Muscle layer of colon (tissue), 2 donors: ENCODE results near the gene ST3GAL2.
A peak's percentile ranks its signal among the peaks of the same experiment; 100 is the strongest.
"Not testable (repeated sequence)": the region's sequence is repeated elsewhere in the genome, so short reads cannot be mapped to it uniquely, and the experiment has no call there.

Experiments used
- H3K27ac ChIP-seq: one replicate; pipeline ENCODE4 v1.7.0; 2013; ENCODE audit warnings: low read depth, mild to moderate bottlenecking, low read length, moderate library complexity
- H3K27me3 ChIP-seq, 2 donors: one replicate each; pipeline ENCODE4 v1.7.0; 2013; ENCODE audit warnings: low read length in 2 of 2, mild to moderate bottlenecking in 2 of 2; ENCODE audit not compliant: insufficient read depth in 2 of 2, control insufficient read depth in 1 of 2
- H3K36me3 ChIP-seq: one replicate; pipeline ENCODE4 v1.7.0; 2013; ENCODE audit warnings: mild to moderate bottlenecking, low read length; ENCODE audit not compliant: insufficient read depth
- H3K4me1 ChIP-seq: one replicate; pipeline ENCODE4 v1.7.0; 2013; ENCODE audit warnings: mild to moderate bottlenecking, low read length; ENCODE audit not compliant: insufficient read depth
- H3K4me3 ChIP-seq, 2 donors: one replicate each; pipeline ENCODE4 v1.7.0; 2013; ENCODE audit warnings: low read length in 2 of 2, low read depth in 1 of 2, mild to moderate bottlenecking in 1 of 2, moderate library complexity in 1 of 2
- H3K9ac ChIP-seq: one replicate; pipeline ENCODE4 v1.7.0; 2013; ENCODE audit warnings: low read length
- H3K9me3 ChIP-seq: one replicate; pipeline ENCODE4 v1.7.0; 2013; ENCODE audit warnings: mild to moderate bottlenecking, low read length
- donor health status: abdominal sarcoma.
- donor health status: Adenocarcinoma of cecum.

The ST3GAL2 gene

DNA sequence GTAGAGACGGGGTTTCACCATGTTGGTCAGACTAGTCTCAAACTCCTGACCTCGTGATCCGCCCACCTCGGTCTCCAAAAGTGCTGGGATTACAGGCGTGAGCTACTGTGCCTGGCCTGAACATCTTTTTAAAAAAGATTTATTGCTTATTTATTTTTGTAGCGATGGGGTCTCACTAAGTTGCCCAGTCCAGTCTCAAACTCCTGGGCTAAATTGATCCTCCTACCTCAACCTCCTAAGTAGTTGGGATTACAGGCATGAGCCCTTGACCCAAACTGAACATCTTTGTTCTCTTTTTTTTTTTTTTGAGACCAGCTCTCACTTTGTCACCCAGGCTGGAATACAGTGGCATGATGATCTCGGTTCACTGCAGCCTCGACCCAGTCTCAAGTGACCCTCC lies 64.7 kb downstream of the ST3GAL2 start:
- no peak overlapping the region for H3K9ac ChIP-seq
- no peaks in the 10 kb centered on the region for H3K4me1 ChIP-seq
- H3K27ac ChIP-seq: no peak overlapping the region
- no peaks in the 10 kb centered on the region for H3K9me3 ChIP-seq
- no peak overlapping the region for H3K4me3 ChIP-seq
- peaks cover 42% of the 10 kb centered on the region for H3K36me3 ChIP-seq
- no peaks in the 10 kb centered on the region for H3K27me3 ChIP-seq

DNA sequence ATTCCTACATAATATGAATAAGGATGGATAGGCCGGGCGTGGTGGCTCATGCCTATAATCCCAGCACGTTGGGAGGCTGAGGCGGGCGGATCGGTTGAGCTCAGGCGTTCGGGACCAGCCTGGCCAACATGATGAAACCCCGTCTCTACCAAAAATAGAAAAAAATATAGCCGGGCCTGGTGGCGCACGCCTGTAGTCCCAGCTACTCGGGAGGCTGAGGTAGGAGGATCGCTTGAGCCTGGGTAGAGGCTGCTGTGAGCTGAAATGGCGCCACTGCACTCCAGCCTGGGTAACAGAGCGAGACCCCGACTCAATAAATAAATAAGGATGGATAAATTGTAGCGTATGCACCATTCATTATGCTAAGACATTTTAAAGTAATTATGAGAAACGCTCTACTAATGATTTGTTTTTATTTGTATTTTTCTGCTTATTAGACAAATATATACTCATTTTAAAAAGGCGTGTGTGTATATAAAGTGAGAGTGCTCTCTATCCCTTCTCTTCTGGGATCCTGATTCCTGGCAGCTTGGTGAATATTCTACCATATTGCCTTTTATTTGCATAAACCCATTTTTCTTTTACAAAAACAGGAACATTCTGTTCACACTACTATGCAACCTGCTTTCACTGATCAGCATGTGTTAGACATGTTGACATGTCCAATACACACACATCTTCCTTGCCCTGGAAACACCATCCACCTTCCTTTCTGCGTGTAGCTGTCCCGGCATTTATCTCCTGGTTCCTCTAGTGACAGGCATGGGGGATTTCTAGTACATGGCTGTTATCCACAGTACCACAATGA lies 65.8 kb downstream of the ST3GAL2 start:
- Histone ChIP-seq H3K27ac (no peak overlapping the region), H3K4me3 (no peak overlapping the region), H3K9ac (no peak overlapping the region), H3K9me3 (no peaks in the 10 kb centered on the region), H3K4me1 (no peaks in the 10 kb centered on the region), H3K27me3 (no peaks in the 10 kb centered on the region), H3K36me3 (peaks cover 42% of the 10 kb centered on the region)

DNA sequence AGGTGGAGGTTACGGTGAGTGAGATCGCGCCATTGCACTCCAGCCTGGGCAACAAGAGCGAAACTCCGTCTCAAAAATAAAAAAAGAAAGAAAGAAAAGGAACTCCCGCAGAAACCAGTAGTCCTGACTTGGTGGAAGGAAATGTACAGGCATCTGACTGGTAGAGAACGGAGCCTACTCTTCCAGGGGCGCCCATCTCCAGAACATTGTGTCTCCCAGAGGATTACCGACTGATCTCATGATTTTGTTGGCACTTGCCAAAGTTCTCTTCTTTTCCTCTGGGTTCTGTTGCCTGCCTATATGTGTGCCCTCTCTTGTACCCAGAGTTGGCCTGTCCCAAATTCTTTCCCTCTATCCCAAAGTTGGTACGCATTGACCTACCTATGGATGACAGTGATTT lies 68.0 kb downstream of the ST3GAL2 start:
- Histone ChIP-seq H3K9ac (no peak overlapping the region), H3K27ac (no peak overlapping the region), H3K27me3 (no peaks in the 10 kb centered on the region), H3K4me3 (no peak overlapping the region), H3K9me3 (no peaks in the 10 kb centered on the region), H3K4me1 (no peaks in the 10 kb centered on the region), H3K36me3 (peaks cover 47% of the 10 kb centered on the region)

DNA sequence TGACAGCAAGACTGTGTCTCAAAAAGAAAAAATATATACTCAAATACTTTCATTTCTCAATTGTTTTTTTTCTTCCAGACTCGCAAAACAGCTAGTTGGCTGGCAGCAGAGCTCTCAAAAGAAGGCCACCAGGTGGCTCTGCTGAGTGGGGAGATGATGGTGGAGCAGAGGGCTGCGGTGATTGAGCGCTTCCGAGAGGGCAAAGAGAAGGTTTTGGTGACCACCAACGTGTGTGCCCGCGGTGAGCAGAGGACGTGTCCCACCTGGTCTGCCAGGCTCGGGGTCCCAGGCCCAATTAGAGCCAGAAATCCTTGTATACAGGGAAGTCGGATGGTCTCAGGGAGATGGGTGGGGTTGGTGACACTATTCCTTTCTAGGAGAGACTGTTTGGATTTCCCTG lies 68.8 kb downstream of the ST3GAL2 start:
- H3K27ac ChIP-seq, H3K9ac ChIP-seq, H3K9me3 ChIP-seq, H3K27me3 ChIP-seq, H3K4me3 ChIP-seq, H3K4me1 ChIP-seq: not testable (repeated sequence)
- peaks cover 50% of the 10 kb centered on the region for H3K36me3 ChIP-seq

DNA sequence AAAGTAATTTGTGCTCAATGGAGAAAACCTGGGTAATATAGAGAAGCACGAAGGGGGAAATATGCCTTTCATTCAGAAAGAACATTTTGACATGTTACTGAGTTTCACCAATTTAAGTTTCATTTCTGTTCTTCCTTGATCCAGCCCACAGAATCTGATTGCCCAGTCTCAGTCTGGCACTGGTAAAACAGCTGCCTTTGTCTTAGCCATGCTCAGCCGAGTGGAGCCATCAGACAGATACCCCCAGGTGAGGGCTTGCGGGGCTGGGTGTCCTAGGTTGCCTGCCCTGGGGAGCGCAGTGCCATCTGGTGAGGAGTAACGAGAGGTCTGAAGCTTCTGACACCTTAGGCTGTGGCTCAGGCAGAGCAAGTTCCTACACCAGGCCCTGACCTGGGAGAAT lies 74.5 kb downstream of the ST3GAL2 start:
- Histone ChIP-seq H3K36me3 (peaks cover 59% of the 10 kb centered on the region), H3K27me3 (no peaks in the 10 kb centered on the region), H3K4me3 (no peak overlapping the region), H3K9ac (no peak overlapping the region), H3K9me3 (no peaks in the 10 kb centered on the region), H3K4me1 (no peaks in the 10 kb centered on the region), H3K27ac (no peak overlapping the region)

DNA sequence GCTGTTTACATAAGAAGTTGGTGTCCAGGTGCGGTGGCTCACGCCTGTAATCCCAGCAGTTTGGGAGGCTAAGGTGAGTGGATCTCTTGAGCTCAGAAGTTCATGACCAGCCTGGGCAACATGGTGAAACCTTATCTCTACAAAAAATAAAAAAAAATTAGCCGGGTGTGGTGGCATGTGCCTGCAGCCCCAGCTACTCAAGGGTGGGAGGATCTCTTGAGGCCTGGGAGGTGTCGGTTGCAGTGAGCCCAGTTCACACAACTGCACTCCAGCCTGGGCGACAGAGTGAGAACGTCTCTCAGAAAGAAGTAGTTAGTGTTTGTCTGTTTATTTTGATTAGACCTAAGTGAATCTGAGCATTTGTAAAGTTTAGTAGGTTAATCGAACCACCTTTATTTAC lies 79.3 kb downstream of the ST3GAL2 start:
- Histone ChIP-seq H3K4me1 (no peaks in the 10 kb centered on the region), H3K9me3 (no peaks in the 10 kb centered on the region), H3K4me3 (no peak overlapping the region), H3K9ac (no peak overlapping the region), H3K36me3 (peaks cover 68% of the 10 kb centered on the region), H3K27ac (no peak overlapping the region), H3K27me3 (no peaks in the 10 kb centered on the region)

DNA sequence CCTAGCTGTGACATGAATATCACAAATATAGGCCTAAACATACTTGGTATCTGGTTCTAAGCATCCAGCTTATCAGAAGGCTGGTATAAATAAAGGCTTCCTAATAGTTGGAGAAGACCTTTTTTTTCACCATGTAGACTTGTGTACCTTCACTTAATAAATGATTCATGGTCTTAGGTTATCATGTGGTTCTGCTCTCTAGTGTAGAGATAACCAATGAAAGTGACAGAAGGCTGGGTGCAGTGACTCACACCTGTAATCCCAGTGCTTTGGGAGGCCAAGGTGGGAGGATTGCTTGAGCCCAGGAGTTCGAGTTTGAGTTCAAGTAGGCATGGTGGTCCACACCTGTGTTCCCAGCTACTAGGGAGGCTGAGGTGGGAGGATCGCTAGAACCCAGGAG lies 89.1 kb downstream of the ST3GAL2 start:
- Histone ChIP-seq H3K4me1 (peaks cover 19% of the 10 kb centered on the region), H3K9ac (no peak overlapping the region), H3K36me3 (peaks cover 17% of the 10 kb centered on the region), H3K4me3 (no peak overlapping the region), H3K27me3 (no peaks in the 10 kb centered on the region), H3K27ac (no peak overlapping the region), H3K9me3 (no peaks in the 10 kb centered on the region)

DNA sequence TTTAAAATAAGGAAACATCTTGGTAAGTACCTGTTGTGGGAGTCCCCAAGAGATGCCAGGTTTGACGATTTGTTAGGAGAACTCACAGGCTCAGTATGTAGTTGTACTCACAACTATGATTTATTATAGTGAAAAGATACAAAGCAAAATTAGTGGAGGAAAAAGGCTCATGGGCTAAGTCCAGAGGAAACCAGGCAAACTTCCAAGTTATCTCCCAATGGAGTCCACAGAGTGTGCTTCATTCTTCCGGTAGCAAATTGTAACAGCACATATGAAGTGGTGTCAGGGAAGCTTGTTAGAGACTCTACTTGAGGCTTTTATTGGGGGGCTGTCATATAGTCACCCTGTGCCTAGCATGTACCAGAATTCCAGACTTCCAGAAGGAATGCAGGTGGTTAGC lies 89.9 kb downstream of the ST3GAL2 start:
- no peaks in the 10 kb centered on the region for H3K9me3 ChIP-seq
- H3K36me3 ChIP-seq: peaks cover 17% of the 10 kb centered on the region
- no peak overlapping the region for H3K27ac ChIP-seq
- peaks cover 19% of the 10 kb centered on the region for H3K4me1 ChIP-seq
- H3K4me3 ChIP-seq: no peak overlapping the region
- H3K9ac ChIP-seq: no peak overlapping the region
- H3K27me3 ChIP-seq: no peaks in the 10 kb centered on the region

DNA sequence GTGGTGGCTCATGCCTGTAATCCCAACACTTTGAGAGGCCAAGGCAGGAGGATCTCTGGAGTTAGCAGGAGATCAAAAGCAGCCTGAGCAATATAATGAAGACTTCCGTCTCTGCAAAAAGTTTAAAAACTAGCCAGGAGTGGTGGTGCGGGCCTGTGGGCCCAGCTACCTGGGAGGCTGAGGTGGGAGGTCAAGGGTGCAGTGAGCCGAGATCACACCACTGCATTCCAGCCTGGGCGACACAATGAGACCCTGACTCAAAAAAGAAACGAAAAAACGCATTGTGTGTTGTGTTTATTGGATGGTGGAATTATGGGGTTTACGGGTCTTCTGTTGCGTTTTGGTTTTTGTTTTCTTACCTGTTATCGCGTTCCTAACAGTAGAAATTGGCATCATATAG lies 93.1 kb downstream of the ST3GAL2 start:
- Histone ChIP-seq H3K9ac (peak overlapping the region; percentile 76), H3K27ac (no peak overlapping the region), H3K4me1 (peaks cover 19% of the 10 kb centered on the region), H3K4me3 (peak overlapping the region; percentile 18 to 73), H3K27me3 (no peaks in the 10 kb centered on the region), H3K36me3 (peaks cover 12% of the 10 kb centered on the region), H3K9me3 (no peaks in the 10 kb centered on the region)

DNA sequence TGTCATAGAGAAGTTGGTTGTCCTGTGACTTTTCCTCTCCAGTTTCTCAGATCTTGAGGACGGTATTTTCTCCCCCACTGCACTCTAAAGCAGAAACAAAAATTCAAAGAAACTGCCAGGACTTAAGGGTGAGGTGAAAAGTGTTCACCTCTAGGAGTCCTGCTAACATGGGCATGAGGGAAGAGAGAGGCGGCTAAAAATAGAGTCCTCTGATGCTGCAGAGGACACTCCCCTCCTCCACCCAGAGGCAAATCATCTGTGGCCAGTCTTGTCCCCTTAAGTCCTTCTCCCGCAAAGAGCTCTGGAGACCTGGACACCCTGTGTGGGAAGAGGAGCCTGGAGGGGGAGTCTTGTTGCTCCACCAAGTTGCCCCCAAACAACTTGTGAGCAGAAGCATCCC lies 96.9 kb downstream of the ST3GAL2 start:
- H3K9ac ChIP-seq: no peak overlapping the region
- no peak overlapping the region for H3K27ac ChIP-seq
- H3K4me1 ChIP-seq: peaks cover 7% of the 10 kb centered on the region
- no peaks in the 10 kb centered on the region for H3K27me3 ChIP-seq
- no peaks in the 10 kb centered on the region for H3K36me3 ChIP-seq
- no peak overlapping the region for H3K4me3 ChIP-seq
- no peaks in the 10 kb centered on the region for H3K9me3 ChIP-seq

DNA sequence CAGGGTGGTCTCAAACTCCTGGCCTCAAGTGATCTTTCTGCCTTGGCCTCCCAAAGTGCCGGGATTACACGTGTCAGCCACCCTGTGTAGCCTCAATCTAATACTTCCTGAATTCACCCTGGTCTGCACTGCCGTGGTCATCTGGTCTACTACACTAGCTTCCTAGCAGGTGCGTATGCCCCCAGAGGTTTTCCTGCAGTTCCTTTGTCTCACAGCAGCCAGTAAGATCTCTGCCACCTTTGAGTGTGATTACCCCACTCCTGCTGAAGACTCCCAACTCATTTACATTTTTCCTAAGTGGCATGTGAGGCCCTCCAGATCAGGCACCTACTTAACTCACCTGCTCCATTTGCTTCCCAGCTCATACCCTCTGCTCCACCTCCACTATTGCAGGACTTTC lies 97.3 kb downstream of the ST3GAL2 start:
- Histone ChIP-seq H3K27me3 (no peaks in the 10 kb centered on the region), H3K4me1 (peaks cover 7% of the 10 kb centered on the region), H3K36me3 (no peaks in the 10 kb centered on the region), H3K9ac (no peak overlapping the region), H3K27ac (no peak overlapping the region), H3K9me3 (no peaks in the 10 kb centered on the region), H3K4me3 (no peak overlapping the region)

DNA sequence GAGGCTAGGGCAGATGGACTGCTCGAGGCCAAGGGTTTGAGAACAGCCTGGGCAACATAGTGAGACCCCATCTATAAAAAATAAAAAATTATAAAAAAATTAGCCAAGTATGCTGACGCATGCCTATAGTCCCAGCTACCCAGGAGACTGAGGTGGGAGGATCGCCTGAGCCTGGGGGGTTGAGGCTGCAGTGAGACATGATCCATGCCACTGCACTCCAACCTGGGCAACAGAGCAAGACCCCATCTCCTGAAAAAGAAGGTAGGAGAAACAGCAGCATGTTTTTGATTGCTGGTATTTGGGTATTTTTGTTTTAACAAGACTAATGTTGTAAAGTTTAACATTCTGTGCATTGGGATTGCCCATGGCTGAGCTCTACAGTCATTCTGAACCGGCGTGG lies 101.1 kb downstream of the ST3GAL2 start:
- peaks cover 18% of the 10 kb centered on the region for H3K36me3 ChIP-seq
- H3K27ac ChIP-seq: no peak overlapping the region
- no peak overlapping the region for H3K4me3 ChIP-seq
- no peaks in the 10 kb centered on the region for H3K4me1 ChIP-seq
- H3K9me3 ChIP-seq: no peaks in the 10 kb centered on the region
- H3K27me3 ChIP-seq: no peaks in the 10 kb centered on the region
- no peak overlapping the region for H3K9ac ChIP-seq
